ENCODE measurements around the gene SLC35F3.
"Not testable (repeated sequence)": the region's sequence is repeated elsewhere in the genome, so short reads cannot be mapped to it uniquely, and the experiment has no call there.

Gene SLC35F3

DNA sequence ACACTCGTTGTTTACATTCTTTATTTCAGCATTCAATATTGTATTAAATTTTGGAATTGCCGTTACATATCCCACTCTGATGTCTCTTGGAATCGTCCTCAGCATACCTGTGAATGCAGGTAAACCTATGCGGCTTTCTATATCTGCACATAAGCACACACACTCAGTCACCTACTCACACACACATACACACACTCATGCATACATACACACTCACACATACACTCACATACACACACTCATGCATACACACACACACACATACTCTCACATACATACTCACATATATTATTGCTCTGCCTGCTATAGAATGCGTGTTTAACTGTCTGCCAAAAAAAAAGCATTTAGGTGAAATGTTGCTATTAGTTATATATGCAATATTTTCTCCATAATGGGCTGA lies 415.6 kb downstream of the SLC35F3 start:
- no peak for DNase-seq (ENCODE audit: low spot score)

- DNase-seq (ENCODE audit: low spot score), result no peak
Measured at GRCh38 chr1:234320549-234320948, 416.1 kb downstream of the SLC35F3 start.

DNA sequence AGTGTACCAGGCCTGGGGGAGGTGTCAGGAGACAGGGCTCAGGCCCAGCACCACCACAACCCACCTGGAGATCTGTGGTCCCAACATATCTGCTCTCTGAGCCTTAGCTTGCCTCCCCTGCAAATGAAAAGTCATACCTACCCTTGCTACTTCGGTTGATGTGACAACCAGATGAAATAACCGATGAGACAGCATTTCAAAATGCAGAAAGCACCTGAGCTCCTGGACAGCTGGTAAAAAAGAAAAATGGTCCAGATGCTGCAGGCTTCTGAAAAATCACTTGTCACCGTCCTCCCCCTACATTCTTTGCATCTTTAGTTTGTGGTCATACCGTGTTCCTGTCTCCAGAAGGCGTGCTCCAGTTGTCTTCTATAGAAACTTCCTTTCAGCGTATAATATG lies 416.8 kb downstream of the SLC35F3 start:
- no peak for DNase-seq (ENCODE audit: low spot score)

DNA sequence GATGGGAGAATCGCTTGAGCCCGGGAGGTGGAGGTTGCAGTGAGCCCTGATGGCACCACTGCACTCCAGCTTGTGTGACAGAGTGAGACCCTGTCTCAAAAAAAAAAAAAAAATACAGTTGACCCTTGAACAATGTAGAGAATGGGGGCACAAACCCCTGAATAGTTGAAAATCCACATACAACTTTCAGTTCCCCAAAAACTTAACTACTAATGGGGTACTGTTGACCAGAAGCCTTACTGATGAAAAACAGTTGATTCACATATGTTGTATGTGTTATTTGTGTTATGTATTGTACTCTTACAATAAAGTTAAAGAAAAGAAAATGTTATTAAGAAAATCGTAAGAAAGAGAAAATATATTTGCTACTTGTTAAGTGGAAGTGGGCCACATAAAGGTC lies 417.6 kb downstream of the SLC35F3 start:
- DNase-seq (ENCODE audit: low spot score), result no peak

DNA sequence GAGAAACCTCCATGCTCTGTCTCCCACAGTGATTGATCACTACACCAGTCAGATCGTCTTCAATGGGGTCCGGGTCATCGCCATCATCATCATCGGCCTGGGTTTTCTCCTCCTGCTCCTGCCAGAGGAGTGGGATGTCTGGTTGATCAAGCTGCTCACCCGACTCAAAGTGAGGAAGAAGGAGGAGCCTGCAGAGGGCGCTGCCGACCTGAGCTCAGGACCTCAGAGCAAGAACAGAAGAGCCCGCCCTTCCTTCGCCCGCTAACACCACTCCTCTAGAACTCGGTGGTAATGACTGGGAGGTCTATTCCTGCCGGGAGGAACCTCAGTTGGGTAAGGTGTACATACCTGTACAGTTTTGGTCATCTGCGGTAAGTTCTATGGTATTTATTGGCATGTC lies 418.5 kb downstream of the SLC35F3 start:
- no peak for DNase-seq (ENCODE audit: low spot score)

DNA sequence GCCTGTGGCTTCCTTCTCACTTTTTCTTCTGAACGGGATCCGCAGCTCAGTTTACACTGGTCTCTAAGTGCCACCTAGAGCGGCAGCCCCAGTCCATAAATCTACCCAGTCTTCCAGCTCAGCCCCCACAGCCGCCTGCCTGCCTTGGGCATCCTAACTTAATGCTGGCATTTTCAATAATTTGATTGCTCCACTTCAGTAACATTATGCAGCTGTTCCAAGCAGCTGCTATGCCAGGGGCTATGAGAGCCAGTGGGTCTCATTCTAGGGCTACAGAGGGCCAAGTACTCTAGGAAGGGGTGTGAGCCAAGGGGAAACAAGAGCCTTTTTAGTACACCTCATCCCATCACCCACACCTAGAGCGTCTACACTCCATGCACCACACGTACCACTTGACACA lies 420.3 kb downstream of the SLC35F3 start:
- no peak for DNase-seq (ENCODE audit: low spot score)

DNA sequence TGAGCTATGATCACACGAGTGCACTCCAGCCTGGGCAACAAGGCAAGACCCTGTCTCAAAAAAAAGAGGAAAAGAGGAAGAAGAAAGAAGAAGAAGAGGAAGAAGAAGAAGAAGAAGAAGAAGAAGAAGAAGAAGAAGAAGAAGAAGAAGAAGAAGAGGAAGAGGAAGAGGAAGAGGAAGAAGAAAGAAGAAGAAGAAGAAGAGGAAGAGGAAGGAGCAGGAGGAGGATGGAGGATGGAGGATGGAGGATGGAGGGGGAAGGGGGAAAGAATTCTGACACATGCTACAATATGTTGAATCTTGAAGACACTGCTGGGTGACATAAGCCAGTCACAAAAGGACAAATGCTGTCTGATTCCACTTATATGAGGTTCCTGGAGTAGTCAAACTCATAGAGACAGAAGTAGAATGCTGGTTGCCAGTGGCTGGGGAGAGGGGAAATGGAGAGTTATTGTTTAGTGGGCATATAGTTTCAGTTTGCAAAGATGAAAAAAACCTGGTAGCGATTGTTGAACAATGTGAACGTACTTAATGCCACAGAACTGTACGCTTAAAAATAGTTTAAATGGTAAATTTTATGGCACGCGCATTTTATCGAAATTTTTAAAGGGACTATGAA lies 421.5 kb downstream of the SLC35F3 start:
- no peak for DNase-seq (ENCODE audit: low spot score)

DNA sequence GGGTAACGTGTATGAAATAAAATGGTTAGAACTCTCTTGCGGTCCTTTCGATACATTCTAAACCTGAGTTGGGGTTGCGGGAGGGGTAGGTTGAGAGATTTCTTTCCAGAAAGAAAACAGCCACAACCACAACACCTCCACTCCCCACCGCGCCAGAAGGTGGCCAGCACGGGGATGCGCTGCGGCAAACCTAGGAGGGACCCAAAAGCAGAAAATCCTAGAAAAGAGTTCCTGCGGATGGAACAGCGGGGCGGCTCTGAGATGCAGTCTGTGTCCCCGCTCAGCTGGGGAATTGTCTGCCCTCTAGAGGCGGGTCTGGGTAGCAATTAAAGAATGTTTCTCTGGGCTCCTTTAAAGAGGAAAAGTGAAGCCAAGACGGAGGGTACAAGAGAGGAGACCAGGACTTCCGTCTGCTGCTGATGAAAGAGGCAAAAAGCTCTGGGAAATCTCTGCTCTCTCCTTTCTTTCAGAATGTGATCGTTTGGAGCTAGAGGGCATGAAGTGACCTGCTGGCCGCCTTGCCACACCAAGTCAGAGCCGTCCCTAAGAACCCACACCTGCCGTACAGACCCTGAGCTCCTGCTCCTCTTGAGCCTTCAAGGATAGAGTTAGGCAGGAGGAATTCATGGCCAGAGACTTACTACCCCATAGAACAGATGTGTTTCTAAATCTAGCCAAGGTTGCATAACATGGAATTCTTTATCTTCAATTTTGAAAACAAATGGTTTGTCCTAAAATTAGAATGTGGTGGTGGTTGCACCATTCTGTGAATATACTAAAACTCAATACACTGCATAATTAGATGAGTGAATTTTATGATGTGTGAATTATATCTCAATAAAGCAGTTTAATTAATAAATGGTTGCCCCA lies 422.3 kb downstream of the SLC35F3 start:
- DNase-seq (ENCODE audit: low spot score), result peak; percentile 57

GRCh38 chr1:234327577-234328164 lies 423.2 kb downstream of the SLC35F3 start:
- DNase-seq (ENCODE audit: low spot score), result no peak

GRCh38 chr1:234330843-234331215 lies 426.4 kb downstream of the SLC35F3 start:
- DNase-seq (ENCODE audit: low spot score), result no peak

DNA sequence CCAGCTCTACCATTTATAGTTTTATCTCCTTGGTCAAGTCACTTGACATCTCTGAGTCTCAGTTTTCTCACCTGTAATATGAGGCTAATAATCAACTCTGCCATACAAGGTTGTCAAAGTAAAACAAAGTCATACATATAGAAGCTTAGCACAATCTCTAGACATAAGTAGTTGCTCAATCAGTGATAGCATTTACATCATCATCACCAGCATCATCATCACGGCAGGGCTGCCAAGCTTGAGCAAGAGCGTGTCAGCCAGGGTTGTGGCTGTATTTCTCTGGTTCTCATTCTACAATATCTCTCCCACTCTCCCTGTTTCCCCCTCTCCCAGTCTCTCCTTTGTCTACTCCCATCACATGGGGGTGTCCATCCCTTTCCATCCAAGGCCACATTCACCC lies 427.0 kb downstream of the SLC35F3 start:
- DNase-seq (ENCODE audit: low spot score), result no peak

DNA sequence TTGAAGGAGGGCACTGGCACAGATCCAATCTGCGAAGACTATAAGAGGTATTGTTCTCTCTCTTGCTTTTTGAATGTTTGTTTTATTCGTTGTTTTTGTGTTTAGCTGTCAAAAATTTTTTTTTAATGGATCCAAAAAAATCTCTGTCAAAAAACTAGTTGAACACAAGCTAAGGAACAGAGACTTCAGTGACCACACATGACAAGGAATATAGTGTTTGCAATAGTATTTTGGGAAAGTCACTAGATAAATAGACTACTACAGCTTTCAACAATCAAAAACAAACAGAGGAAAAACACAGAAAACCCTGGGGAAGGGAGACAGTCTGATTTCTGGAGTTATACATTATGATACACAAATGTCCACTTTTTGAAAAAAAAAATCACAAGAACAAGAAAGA lies 431.9 kb downstream of the SLC35F3 start:
- DNase-seq (ENCODE audit: low spot score), result no peak

DNA sequence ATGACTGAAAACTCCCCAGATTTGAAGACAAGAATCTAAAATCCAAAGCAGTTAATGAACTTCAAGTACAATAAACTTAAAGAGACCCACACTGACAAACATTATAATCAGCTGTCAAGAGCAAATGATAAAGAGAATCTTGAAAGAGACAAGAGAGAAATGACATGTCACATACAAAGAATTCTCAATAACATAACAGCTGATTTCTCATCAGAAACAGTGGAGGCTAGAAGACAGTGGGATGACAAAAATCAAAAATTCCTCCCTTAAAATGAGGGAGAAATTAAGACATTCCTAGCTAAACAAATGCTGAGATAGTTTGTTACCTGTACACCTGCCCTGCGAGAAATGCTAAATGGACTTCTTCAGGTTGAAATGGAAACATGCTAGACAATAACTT lies 432.8 kb downstream of the SLC35F3 start:
- no peak for DNase-seq (ENCODE audit: low spot score)

DNA sequence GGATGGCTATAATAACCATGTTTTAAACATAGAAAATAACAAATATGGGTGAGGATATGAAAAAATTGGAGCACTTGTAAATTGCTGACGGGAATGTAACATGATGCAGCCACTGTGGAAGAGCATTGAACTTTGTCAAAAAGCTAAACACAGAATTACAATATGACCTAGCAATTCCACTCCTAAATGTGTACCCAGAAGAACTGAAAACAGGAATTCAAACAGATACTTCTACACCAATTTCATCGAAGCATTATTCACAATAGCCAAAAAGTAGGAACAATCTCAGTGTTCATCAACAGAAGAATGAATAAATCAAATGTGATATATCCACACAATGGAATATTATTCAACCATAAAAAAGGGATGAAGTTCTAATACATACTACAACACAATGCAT lies 436.1 kb downstream of the SLC35F3 start:
- no peak for DNase-seq (ENCODE audit: low spot score)

- no peak for DNase-seq (ENCODE audit: low spot score)
Measured at GRCh38 chr1:234342774-234343173, 438.3 kb downstream of the SLC35F3 start.

DNA sequence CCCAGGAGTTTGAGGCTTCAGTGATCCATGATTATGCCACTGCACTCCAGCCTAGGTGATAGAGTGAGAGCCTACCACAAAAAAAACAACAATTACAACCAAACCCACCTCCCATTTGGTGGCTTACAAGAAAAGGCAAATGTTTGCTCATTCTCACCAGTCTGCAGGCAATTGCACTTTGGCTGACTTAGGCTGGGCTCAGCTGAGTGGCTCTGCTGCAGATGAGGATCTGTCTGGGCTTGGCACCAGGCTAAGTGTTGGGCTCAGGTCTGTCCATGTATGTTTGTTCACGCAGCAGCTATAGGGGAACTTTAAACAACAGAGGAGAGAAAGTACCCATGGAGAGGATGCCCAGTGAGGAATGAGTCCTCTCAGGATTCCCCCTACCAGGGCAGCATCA lies 440.8 kb downstream of the SLC35F3 start:
- no peak for DNase-seq (ENCODE audit: low spot score)

DNA sequence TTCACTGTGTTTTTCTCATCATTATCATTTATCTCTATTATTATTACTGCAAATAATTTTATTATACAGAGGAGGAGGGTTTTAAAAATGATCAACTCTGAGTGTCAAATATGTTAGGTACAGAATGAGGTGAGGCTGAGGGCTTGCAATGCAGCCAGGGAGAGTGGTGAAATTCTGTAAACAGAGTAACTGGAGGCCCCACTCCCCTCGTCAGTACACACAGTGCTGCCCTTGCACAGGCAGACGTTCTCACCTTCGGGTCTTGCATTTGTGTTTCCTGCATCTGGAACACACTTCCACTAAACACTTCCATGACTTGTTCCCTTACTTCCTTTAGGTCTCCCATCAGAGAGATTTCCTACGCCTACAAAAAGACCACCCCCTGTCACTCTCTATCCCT lies 444.5 kb downstream of the SLC35F3 start:
- DNase-seq (ENCODE audit: low spot score), result no peak

DNA sequence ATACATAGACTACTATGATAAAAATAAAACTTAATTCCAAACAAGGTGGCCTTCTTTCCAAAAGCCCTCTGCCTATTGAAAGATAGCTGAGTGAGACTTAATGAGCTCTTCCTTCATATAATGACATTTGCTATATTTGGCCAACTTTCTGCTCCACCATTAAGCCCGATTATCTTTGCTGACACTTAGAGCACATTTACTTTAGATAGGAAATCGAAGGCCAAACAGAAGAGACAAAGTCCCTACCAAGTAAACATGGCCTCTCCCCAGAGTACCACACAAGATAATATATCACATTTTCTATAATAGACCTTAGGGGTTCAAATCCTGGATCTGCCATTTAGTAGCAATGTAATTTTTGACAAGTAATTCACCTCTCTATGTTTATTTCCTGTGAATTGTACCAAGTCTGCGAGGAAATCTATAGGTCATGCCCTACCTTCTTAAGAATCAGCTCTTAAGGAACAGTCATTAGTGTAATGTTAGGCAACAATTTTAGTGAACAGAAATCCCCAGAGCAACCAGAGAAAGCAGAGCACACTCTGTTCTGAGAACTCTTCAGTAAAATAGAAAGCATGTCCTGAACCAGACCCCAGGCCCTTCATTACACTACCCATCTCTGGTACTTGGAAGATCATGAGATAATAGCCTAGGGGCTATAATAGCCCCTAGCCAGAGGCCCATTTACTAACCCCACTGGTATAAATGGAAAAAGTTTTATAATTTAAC lies 451.5 kb downstream of the SLC35F3 start:
- no peak for DNase-seq (ENCODE audit: low spot score)

GRCh38 chr1:234356615-234357269 lies 452.3 kb downstream of the SLC35F3 start:
- not testable (repeated sequence) for DNase-seq (ENCODE audit: low spot score)

GRCh38 chr1:234357831-234358230 lies 453.4 kb downstream of the SLC35F3 start:
- no peak for DNase-seq (ENCODE audit: low spot score)

GRCh38 chr1:234361102-234361603 lies 456.7 kb downstream of the SLC35F3 start:
- DNase-seq (ENCODE audit: low spot score), result no peak

GRCh38 chr1:234362558-234362957 lies 458.1 kb downstream of the SLC35F3 start:
- no peak for DNase-seq (ENCODE audit: low spot score)
